ENCODE results near the gene FIGNL1. TPM values are rescaled to one million over a fixed set of nuclear protein-coding genes. Genes with fewer than 3 reads are reported as not detected.
A peak's percentile ranks its signal among the peaks of the same experiment; 100 is the strongest.

Gene FIGNL1
- total RNA-seq, 4 donors from 2014 or later: 3.3 to 6.1 (median 4.5) TPM

- intact Hi-C loops (cut with DNase I): no loop called here
These were observed 46.4 kb upstream of the FIGNL1 start for GRCh38 chr7:50496569-50496968.

GRCh38 chr7:50495746-50496145 is 45.6 kb upstream of the FIGNL1 start:
- DNase-seq (ENCODE audit: extremely low spot score): no peak
- Histone ChIP-seq H3K36me3 (no peaks in the 10 kb centered on the region), H3K9me3 (no peaks in the 10 kb centered on the region), H3K4me1 (peaks cover 0 to 13% (median 10%) of the 10 kb centered on the region in 4 donors), H3K27ac (replicated peaks in 1 of 4) (no peak overlapping the region), H3K4me3 (no peak overlapping the region), H3K27me3 (peaks cover 0 to 8% (median 0%) of the 10 kb centered on the region in 4 donors)
- 68% methylated on average over 3 of the region's 3 CpGs for WGBS
- TF ChIP-seq, protein P1, sequence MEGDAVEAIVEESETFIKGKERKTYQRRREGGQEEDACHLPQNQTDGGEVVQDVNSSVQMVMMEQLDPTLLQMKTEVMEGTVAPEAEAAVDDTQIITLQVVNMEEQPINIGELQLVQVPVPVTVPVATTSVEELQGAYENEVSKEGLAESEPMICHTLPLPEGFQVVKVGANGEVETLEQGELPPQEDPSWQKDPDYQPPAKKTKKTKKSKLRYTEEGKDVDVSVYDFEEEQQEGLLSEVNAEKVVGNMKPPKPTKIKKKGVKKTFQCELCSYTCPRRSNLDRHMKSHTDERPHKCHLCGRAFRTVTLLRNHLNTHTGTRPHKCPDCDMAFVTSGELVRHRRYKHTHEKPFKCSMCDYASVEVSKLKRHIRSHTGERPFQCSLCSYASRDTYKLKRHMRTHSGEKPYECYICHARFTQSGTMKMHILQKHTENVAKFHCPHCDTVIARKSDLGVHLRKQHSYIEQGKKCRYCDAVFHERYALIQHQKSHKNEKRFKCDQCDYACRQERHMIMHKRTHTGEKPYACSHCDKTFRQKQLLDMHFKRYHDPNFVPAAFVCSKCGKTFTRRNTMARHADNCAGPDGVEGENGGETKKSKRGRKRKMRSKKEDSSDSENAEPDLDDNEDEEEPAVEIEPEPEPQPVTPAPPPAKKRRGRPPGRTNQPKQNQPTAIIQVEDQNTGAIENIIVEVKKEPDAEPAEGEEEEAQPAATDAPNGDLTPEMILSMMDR (IDR thresholded peaks at IDR 0.05): no peak
- no peak for TF ChIP-seq EP300 (IDR thresholded peaks at IDR 0.05)
- TF ChIP-seq POLR2AphosphoS5 (IDR thresholded peaks at IDR 0.05): no peak
- TF ChIP-seq POLR2A (IDR thresholded peaks at IDR 0.05; ENCODE audit: low read depth): no peak
- intact Hi-C loops (cut with DNase I): no loop called here

More at GRCh38 chr7:50496569-50496968, 46.4 kb upstream of the FIGNL1 start:
- H3K4me3 ChIP-seq: no peak overlapping the region
- TF ChIP-seq EP300 (IDR thresholded peaks at IDR 0.05) (no peak), POLR2AphosphoS5 (IDR thresholded peaks at IDR 0.05) (no peak), POLR2A (IDR thresholded peaks at IDR 0.05; ENCODE audit: low read depth) (no peak)
- TF ChIP-seq, protein P1 (IDR thresholded peaks at IDR 0.05): no peak
- H3K4me1 ChIP-seq: peaks cover under 1 to 18% (median 14%) of the 10 kb centered on the region in 4 donors
- peaks cover 0 to 8% (median 0%) of the 10 kb centered on the region in 4 donors for H3K27me3 ChIP-seq
- 86% methylated on average over 5 of the region's 6 CpGs for WGBS
- no peaks in the 10 kb centered on the region for H3K9me3 ChIP-seq
- no peak overlapping the region for H3K27ac ChIP-seq (replicated peaks in 1 of 4)
- H3K36me3 ChIP-seq: no peaks in the 10 kb centered on the region
- DNase-seq (ENCODE audit: extremely low spot score): peak; percentile 74

- DNase-seq (ENCODE audit: extremely low spot score): peak; percentile 80
- Histone ChIP-seq H3K36me3 (no peaks in the 10 kb centered on the region), H3K27me3 (peaks cover 0 to 8% (median 0%) of the 10 kb centered on the region in 4 donors), H3K4me1 (peaks cover 0 to 13% (median 10%) of the 10 kb centered on the region in 4 donors), H3K9me3 (no peaks in the 10 kb centered on the region), H3K27ac (replicated peaks in 1 of 4) (no peak overlapping the region), H3K4me3 (no peak overlapping the region)
- TF ChIP-seq EP300 (IDR thresholded peaks at IDR 0.05): no peak
- TF ChIP-seq, protein P1 (IDR thresholded peaks at IDR 0.05): no peak
- intact Hi-C loops (cut with DNase I): no loop called here
- WGBS: 94% methylated on average over 21 of the region's 30 CpGs
These were observed 42.8 kb upstream of the FIGNL1 start for GRCh38 chr7:50492770-50493519.

GRCh38 chr7:50491943-50492342 is 41.8 kb upstream of the FIGNL1 start:
- Histone ChIP-seq H3K4me1 (peaks cover 0 to 7% (median 2%) of the 10 kb centered on the region in 4 donors), H3K27me3 (peaks cover 0 to 8% (median 0%) of the 10 kb centered on the region in 4 donors), H3K4me3 (no peak overlapping the region), H3K27ac (replicated peaks in 1 of 4) (no peak overlapping the region), H3K36me3 (no peaks in the 10 kb centered on the region), H3K9me3 (no peaks in the 10 kb centered on the region)
- DNase-seq (ENCODE audit: extremely low spot score): peak; percentile 24
- intact Hi-C loops (cut with DNase I): no loop called here
- 88% methylated on average over 1 of the region's 1 CpG for WGBS
- no peak for TF ChIP-seq POLR2A (IDR thresholded peaks at IDR 0.05; ENCODE audit: low read depth)
- TF ChIP-seq POLR2AphosphoS5 (IDR thresholded peaks at IDR 0.05): no peak
- TF ChIP-seq, protein P1 (IDR thresholded peaks at IDR 0.05): no peak
- TF ChIP-seq EP300 (IDR thresholded peaks at IDR 0.05): no peak

All from esophagus muscularis mucosa (tissue), 4 donors.